Kidney (tissue), 14 donors: Measurements from ENCODE around the gene C10orf67. TPM values are rescaled to one million over a fixed set of nuclear protein-coding genes. Genes with fewer than 3 reads are reported as not detected.

ENCODE experiments used
- DNase-seq, 5 donors: peaks; one replicate each; pipeline ENCODE4 v3.0.0-alpha.2; 2013 to 2020
- FAIRE-seq: peaks from 2 replicates; lab custom pipeline; 2012; peaks lifted over from hg19 to GRCh38; lab: Jason Lieb, UNC
- H3K27ac ChIP-seq, 2 donors: one replicate each; pipeline ENCODE4 v1.7.0; 2013; ENCODE audit warnings: low read depth in 2 of 2, low read length in 2 of 2, inconsistent platforms in 1 of 2
- H3K27me3 ChIP-seq: one replicate; pipeline ENCODE4 v1.7.1; 2013; ENCODE audit warnings: low read length, inconsistent platforms; ENCODE audit not compliant: control insufficient read depth, insufficient read depth
- H3K36me3 ChIP-seq, 3 donors: one replicate each; pipeline versions ENCODE4 v1.7.0 to v1.7.1; 2013; ENCODE audit warnings: low read length in 3 of 3, control low read depth in 1 of 3, inconsistent platforms in 1 of 3; ENCODE audit not compliant: insufficient read depth in 3 of 3, control insufficient read depth in 2 of 3
- H3K4me1 ChIP-seq, 3 donors: one replicate each; pipeline versions ENCODE4 v1.7.0 to v1.7.1; 2013; ENCODE audit warnings: low read length in 3 of 3, inconsistent platforms in 1 of 3, low read depth in 1 of 3; ENCODE audit not compliant: control insufficient read depth in 2 of 3, insufficient read depth in 2 of 3
- H3K4me3 ChIP-seq, 3 donors: one replicate each; pipeline versions ENCODE4 v1.7.0 to v1.8.1; 2013; ENCODE audit warnings: low read length in 3 of 3, control low read depth in 1 of 3, inconsistent platforms in 1 of 3
- H3K9ac ChIP-seq, 3 donors: one replicate each; pipeline versions ENCODE4 v1.7.0 to v1.7.1; 2013; ENCODE audit warnings: low read length in 3 of 3, control low read depth in 1 of 3, inconsistent platforms in 1 of 3
- H3K9me3 ChIP-seq, 3 donors: one replicate each; pipeline versions ENCODE4 v1.7.0 to v1.7.1; 2013; ENCODE audit warnings: low read length in 3 of 3, control low read depth in 1 of 3, inconsistent platforms in 1 of 3; ENCODE audit not compliant: control insufficient read depth in 2 of 3, insufficient read depth in 1 of 3
- CTCF ChIP-seq: IDR thresholded peaks from 3 replicates; pipeline ENCODE4 v1.5.1; 2012; ENCODE audit warnings: mild to moderate bottlenecking, moderate library complexity, borderline replicate concordance; ENCODE audit not compliant: insufficient read depth; ENCODE audit errors: extremely low read depth
- intact Hi-C: fragments of 100-400 bp; cut with DNase I; formaldehyde crosslinking; loops from one replicate; pipeline ENCODE4 v1.11.1; 2022
- polyA plus RNA-seq: library from polyadenylated mRNA; stranded (reverse); fragments of 350-450 nt; fragmentation: Illumina TruSeq; extraction: RNeasy Lipid Tissue Mini Kit (QIAGEN cat#74804); gene quantifications from one replicate; pipeline ENCODE4 v1.2.3, GENCODE V29; 2014; ENCODE audit warnings: low read depth, low replicate concordance; ENCODE audit not compliant: insufficient read depth
- total RNA-seq: library from RNA; stranded (reverse); fragmentation: NEBNext Ultra II Directional; extraction: Animal tissue kit (Norgen Biotek cat#: 25700); gene quantifications from one replicate; pipeline ENCODE4 v1.2.1, GENCODE V29; 2021
- donor health status: control.
- donor health status: control.
- donor health status: control.
- donor health status: control.
- donor health status: control.
- donor health status: DM: yes; HTN: yes; CAD: no.
- donor health status: Normal renal cell carcinoma (clear cell type).

C10orf67 gene
- total and polyA plus RNA-seq, 2 donors from 2014 or later, result 1.1 to 1.6 TPM

GRCh38 chr10:23174977-23175512 is 169.6 kb downstream of the C10orf67 start:
- no peak for TF ChIP-seq CTCF
- H3K27ac ChIP-seq, result no peak overlapping the region
- H3K4me3 ChIP-seq, result no peak overlapping the region
- peaks cover 26% of the 10 kb centered on the region for H3K27me3 ChIP-seq
- intact Hi-C loops, result no loop called here
- no peaks in the 10 kb centered on the region for H3K9me3 ChIP-seq
- FAIRE-seq (no peak), DNase-seq (no peak)
- H3K36me3 ChIP-seq, result no peaks in the 10 kb centered on the region
- no peak overlapping the region for H3K9ac ChIP-seq
- no peaks in the 10 kb centered on the region for H3K4me1 ChIP-seq

- Histone ChIP-seq H3K27me3 (peaks cover 29% of the 10 kb centered on the region), H3K36me3 (no peaks in the 10 kb centered on the region), H3K4me3 (no peak overlapping the region), H3K9me3 (no peaks in the 10 kb centered on the region), H3K9ac (no peak overlapping the region), H3K4me1 (no peaks in the 10 kb centered on the region), H3K27ac (no peak overlapping the region)
- intact Hi-C loops, result no loop called here
- DNase-seq (peak in 2 of 5 donors; percentile 25 to 63), FAIRE-seq (no peak)
- TF ChIP-seq CTCF, result no peak
These were observed 170.3 kb downstream of the C10orf67 start for GRCh38 chr10:23174074-23174976.

- no peak for TF ChIP-seq CTCF
- no peaks in the 10 kb centered on the region for H3K36me3 ChIP-seq
- intact Hi-C loops, result no loop called here
- FAIRE-seq, result no peak
- no peak overlapping the region for H3K27ac ChIP-seq
- peaks cover 30% of the 10 kb centered on the region for H3K27me3 ChIP-seq
- no peaks in the 10 kb centered on the region for H3K4me1 ChIP-seq
- no peaks in the 10 kb centered on the region for H3K9me3 ChIP-seq
- no peak overlapping the region for H3K4me3 ChIP-seq
- no peak overlapping the region for H3K9ac ChIP-seq
- DNase-seq, result peak in 3 of 5 donors; percentile 28 to 44 (median 41)
These were observed 171.2 kb downstream of the C10orf67 start for GRCh38 chr10:23173214-23174073.
